ENCODE data around the gene PSME4.

PSME4 gene

GRCh38 chr2:53865264-53865663 is 105.5 kb downstream of the PSME4 start:
- no CpG with 5 or more reads among the region's 2 CpGs for WGBS (ENCODE audit: extremely low coverage, insufficient coverage, low lambda C conversion rate)
- peaks cover 2% of the 10 kb centered on the region for H3K36me3 ChIP-seq (ENCODE audit: control insufficient read depth, insufficient read depth, low read length)
- DNase-seq = no peak

GRCh38 chr2:53863538-53864227 is 107.1 kb downstream of the PSME4 start:
- no peaks in the 10 kb centered on the region for H3K79me1 ChIP-seq (ENCODE audit: low read length)
- no peaks in the 10 kb centered on the region for H3K27me3 ChIP-seq (ENCODE audit: insufficient read depth, low read length, poor library complexity)
- H4K8ac ChIP-seq (ENCODE audit: low read depth, low read length) = no peak overlapping the region
- H3K79me2 ChIP-seq (ENCODE audit: control insufficient read depth, insufficient read depth, low read length) = no peaks in the 10 kb centered on the region
- H3K4me2 ChIP-seq (ENCODE audit: low read length) = no peak overlapping the region
- no peak overlapping the region for H3K23ac ChIP-seq (ENCODE audit: low read length)
- no peak overlapping the region for H2AK5ac ChIP-seq (ENCODE audit: low read length)
- H3K36me3 ChIP-seq (ENCODE audit: control insufficient read depth, insufficient read depth, low read length) = peaks cover 2% of the 10 kb centered on the region
- H3K56ac ChIP-seq (ENCODE audit: low read length) = no peak overlapping the region
- no peak overlapping the region for H2BK15ac ChIP-seq (replicated peaks; ENCODE audit: low read depth)
- H3K27ac ChIP-seq (ENCODE audit: low read depth, low read length) = no peak overlapping the region
- no peak overlapping the region for H3K4ac ChIP-seq (ENCODE audit: low read depth, low read length)
- WGBS (ENCODE audit: extremely low coverage, insufficient coverage, low lambda C conversion rate) = no CpG with 5 or more reads among the region's 6 CpGs
- DNase-seq = no peak
- no peak overlapping the region for H2BK120ac ChIP-seq (ENCODE audit: low read depth, low read length)
- no peaks in the 10 kb centered on the region for H3K4me1 ChIP-seq (ENCODE audit: control insufficient read depth, low read depth, low read length)
- no peak overlapping the region for H3K4me3 ChIP-seq (ENCODE audit: low read length)
- no peak overlapping the region for H3K9ac ChIP-seq (ENCODE audit: low read length)
- no peak overlapping the region for H4K5ac ChIP-seq (ENCODE audit: low read length)
- H2BK5ac ChIP-seq (ENCODE audit: low read length) = no peak overlapping the region
- H3K18ac ChIP-seq (ENCODE audit: low read length) = no peak overlapping the region

More at GRCh38 chr2:53865264-53865663, 105.5 kb downstream of the PSME4 start:
- H2BK120ac ChIP-seq (ENCODE audit: low read depth, low read length) = no peak overlapping the region
- H3K27me3 ChIP-seq (ENCODE audit: insufficient read depth, low read length, poor library complexity) = no peaks in the 10 kb centered on the region
- H3K4me3 ChIP-seq (ENCODE audit: low read length) = no peak overlapping the region
- H3K18ac ChIP-seq (ENCODE audit: low read length) = no peak overlapping the region
- H3K23ac ChIP-seq (ENCODE audit: low read length) = no peak overlapping the region
- no peaks in the 10 kb centered on the region for H3K79me2 ChIP-seq (ENCODE audit: control insufficient read depth, insufficient read depth, low read length)
- no peaks in the 10 kb centered on the region for H3K4me1 ChIP-seq (ENCODE audit: control insufficient read depth, low read depth, low read length)
- no peak overlapping the region for H3K27ac ChIP-seq (ENCODE audit: low read depth, low read length)
- no peak overlapping the region for H2AK5ac ChIP-seq (ENCODE audit: low read length)
- no peak overlapping the region for H4K5ac ChIP-seq (ENCODE audit: low read length)
- no peak overlapping the region for H2BK5ac ChIP-seq (ENCODE audit: low read length)
- H3K9ac ChIP-seq (ENCODE audit: low read length) = no peak overlapping the region
- H3K79me1 ChIP-seq (ENCODE audit: low read length) = no peaks in the 10 kb centered on the region
- no peak overlapping the region for H3K56ac ChIP-seq (ENCODE audit: low read length)
- no peak overlapping the region for H3K4me2 ChIP-seq (ENCODE audit: low read length)
- no peak overlapping the region for H3K4ac ChIP-seq (ENCODE audit: low read depth, low read length)
- H4K8ac ChIP-seq (ENCODE audit: low read depth, low read length) = no peak overlapping the region
- no peak overlapping the region for H2BK15ac ChIP-seq (replicated peaks; ENCODE audit: low read depth)

GRCh38 chr2:53861824-53862223 is 109.0 kb downstream of the PSME4 start:
- Histone ChIP-seq H3K56ac (ENCODE audit: low read length) (no peak overlapping the region), H2BK5ac (ENCODE audit: low read length) (no peak overlapping the region), H3K79me1 (ENCODE audit: low read length) (no peaks in the 10 kb centered on the region), H3K4me1 (ENCODE audit: control insufficient read depth, low read depth, low read length) (no peaks in the 10 kb centered on the region), H3K27ac (ENCODE audit: low read depth, low read length) (no peak overlapping the region), H3K4me3 (ENCODE audit: low read length) (no peak overlapping the region), H3K27me3 (ENCODE audit: insufficient read depth, low read length, poor library complexity) (no peaks in the 10 kb centered on the region), H4K8ac (ENCODE audit: low read depth, low read length) (no peak overlapping the region), H3K23ac (ENCODE audit: low read length) (no peak overlapping the region), H3K18ac (ENCODE audit: low read length) (no peak overlapping the region), H3K36me3 (ENCODE audit: control insufficient read depth, insufficient read depth, low read length) (peaks cover 2% of the 10 kb centered on the region), H3K9ac (ENCODE audit: low read length) (no peak overlapping the region), H3K4me2 (ENCODE audit: low read length) (no peak overlapping the region), H3K79me2 (ENCODE audit: control insufficient read depth, insufficient read depth, low read length) (no peaks in the 10 kb centered on the region), H2AK5ac (ENCODE audit: low read length) (no peak overlapping the region), H2BK120ac (ENCODE audit: low read depth, low read length) (no peak overlapping the region), H2BK15ac (replicated peaks; ENCODE audit: low read depth) (no peak overlapping the region), H3K4ac (ENCODE audit: low read depth, low read length) (no peak overlapping the region), H4K5ac (ENCODE audit: low read length) (no peak overlapping the region)
- no CpG with 5 or more reads among the region's 5 CpGs for WGBS (ENCODE audit: extremely low coverage, insufficient coverage, low lambda C conversion rate)
- DNase-seq = no peak

- Histone ChIP-seq H3K23ac (ENCODE audit: low read length) (peak within 1 kb of the TSS; percentile 39), H2BK15ac (replicated peaks; ENCODE audit: low read depth) (no peak within 1 kb of the TSS), H3K4me3 (ENCODE audit: low read length) (no peak within 1 kb of the TSS), H3K79me2 (ENCODE audit: control insufficient read depth, insufficient read depth, low read length) (no peaks in the 10 kb centered on the region), H2BK120ac (ENCODE audit: low read depth, low read length) (no peak within 1 kb of the TSS), H3K4me1 (ENCODE audit: control insufficient read depth, low read depth, low read length) (no peaks in the 10 kb centered on the region), H3K79me1 (ENCODE audit: low read length) (no peaks in the 10 kb centered on the region), H3K36me3 (ENCODE audit: control insufficient read depth, insufficient read depth, low read length) (peaks cover 2% of the 10 kb centered on the region), H3K4me2 (ENCODE audit: low read length) (peak within 1 kb of the TSS; percentile 31), H4K5ac (ENCODE audit: low read length) (no peak within 1 kb of the TSS), H3K4ac (ENCODE audit: low read depth, low read length) (no peak within 1 kb of the TSS), H2AK5ac (ENCODE audit: low read length) (no peak within 1 kb of the TSS), H4K8ac (ENCODE audit: low read depth, low read length) (no peak within 1 kb of the TSS), H2BK5ac (ENCODE audit: low read length) (no peak within 1 kb of the TSS), H3K56ac (ENCODE audit: low read length) (peak within 1 kb of the TSS; percentile 64), H3K27me3 (ENCODE audit: insufficient read depth, low read length, poor library complexity) (no peaks in the 10 kb centered on the region), H3K27ac (ENCODE audit: low read depth, low read length) (no peak within 1 kb of the TSS), H3K9ac (ENCODE audit: low read length) (peak within 1 kb of the TSS; percentile 60), H3K18ac (ENCODE audit: low read length) (no peak within 1 kb of the TSS)
- peak; percentile 41 for DNase-seq
- WGBS (ENCODE audit: extremely low coverage, insufficient coverage, low lambda C conversion rate) = no CpG with 5 or more reads among the region's 72 CpGs
Observed at GRCh38 chr2:53859206-53860181, 111.3 kb downstream of the PSME4 start, which contains the start of gene GPR75. Gene GPR75 (minus strand): TSS chr2:53859967. CDS start chr2:53854756, 5,211 bp downstream.

GRCh38 chr2:53856272-53856671 is 114.5 kb downstream of the PSME4 start:
- no peak for DNase-seq
- H3K79me2 ChIP-seq (ENCODE audit: control insufficient read depth, insufficient read depth, low read length) = no peaks in the 10 kb centered on the region
- H3K18ac ChIP-seq (ENCODE audit: low read length) = no peak overlapping the region
- H2BK5ac ChIP-seq (ENCODE audit: low read length) = no peak overlapping the region
- H3K23ac ChIP-seq (ENCODE audit: low read length) = no peak overlapping the region
- H3K27me3 ChIP-seq (ENCODE audit: insufficient read depth, low read length, poor library complexity) = no peaks in the 10 kb centered on the region
- no peaks in the 10 kb centered on the region for H3K4me1 ChIP-seq (ENCODE audit: control insufficient read depth, low read depth, low read length)
- peaks cover 7% of the 10 kb centered on the region for H3K36me3 ChIP-seq (ENCODE audit: control insufficient read depth, insufficient read depth, low read length)
- no peak overlapping the region for H4K5ac ChIP-seq (ENCODE audit: low read length)
- H2BK120ac ChIP-seq (ENCODE audit: low read depth, low read length) = no peak overlapping the region
- no peaks in the 10 kb centered on the region for H3K79me1 ChIP-seq (ENCODE audit: low read length)
- no peak overlapping the region for H3K56ac ChIP-seq (ENCODE audit: low read length)
- no peak overlapping the region for H3K4ac ChIP-seq (ENCODE audit: low read depth, low read length)
- WGBS (ENCODE audit: extremely low coverage, insufficient coverage, low lambda C conversion rate) = no CpG with 5 or more reads among the region's 2 CpGs
- H3K4me3 ChIP-seq (ENCODE audit: low read length) = no peak overlapping the region
- no peak overlapping the region for H2BK15ac ChIP-seq (replicated peaks; ENCODE audit: low read depth)
- no peak overlapping the region for H4K8ac ChIP-seq (ENCODE audit: low read depth, low read length)
- no peak overlapping the region for H3K4me2 ChIP-seq (ENCODE audit: low read length)
- no peak overlapping the region for H2AK5ac ChIP-seq (ENCODE audit: low read length)
- no peak overlapping the region for H3K9ac ChIP-seq (ENCODE audit: low read length)
- H3K27ac ChIP-seq (ENCODE audit: low read depth, low read length) = no peak overlapping the region
